Esophagus muscularis mucosa (tissue), 4 donors: ENCODE results near the gene TESK2.

ENCODE experiments used
- EP300 ChIP-seq: sonication (generic); formaldehyde crosslinking; IDR thresholded peaks from one replicate; pipeline ENCODE4 v1.6.1; 2017; ENCODE audit warnings: antibody characterized with exemption
- POLR2A ChIP-seq: fragments of 450-650 bp; IDR thresholded peaks from one replicate; pipeline ENCODE4 v1.6.1; 2017; ENCODE audit warnings: antibody characterized with exemption, moderate library complexity, mild to moderate bottlenecking, low read depth
- POLR2AphosphoS5 ChIP-seq, 2 donors: sonication (generic); formaldehyde crosslinking; IDR thresholded peaks; one replicate each; pipeline ENCODE4 v1.6.1; 2017; ENCODE audit warnings: antibody characterized with exemption in 2 of 2
- TF ChIP-seq, protein P1 (sequence below), 3 experiments: fragments of 200-600 bp in 2 of 3; fragments of 450-650 bp in 1 of 3; sonication (generic) in 2 of 3; IDR thresholded peaks; one replicate each; pipeline ENCODE4 v1.5.1; 2017 to 2019; ENCODE audit warnings: antibody characterized with exemption in 3 of 3, mild to moderate bottlenecking in 2 of 3, moderate library complexity in 1 of 3

- TF ChIP-seq POLR2A = no peak
- no peak for TF ChIP-seq EP300
- TF ChIP-seq, protein P1, sequence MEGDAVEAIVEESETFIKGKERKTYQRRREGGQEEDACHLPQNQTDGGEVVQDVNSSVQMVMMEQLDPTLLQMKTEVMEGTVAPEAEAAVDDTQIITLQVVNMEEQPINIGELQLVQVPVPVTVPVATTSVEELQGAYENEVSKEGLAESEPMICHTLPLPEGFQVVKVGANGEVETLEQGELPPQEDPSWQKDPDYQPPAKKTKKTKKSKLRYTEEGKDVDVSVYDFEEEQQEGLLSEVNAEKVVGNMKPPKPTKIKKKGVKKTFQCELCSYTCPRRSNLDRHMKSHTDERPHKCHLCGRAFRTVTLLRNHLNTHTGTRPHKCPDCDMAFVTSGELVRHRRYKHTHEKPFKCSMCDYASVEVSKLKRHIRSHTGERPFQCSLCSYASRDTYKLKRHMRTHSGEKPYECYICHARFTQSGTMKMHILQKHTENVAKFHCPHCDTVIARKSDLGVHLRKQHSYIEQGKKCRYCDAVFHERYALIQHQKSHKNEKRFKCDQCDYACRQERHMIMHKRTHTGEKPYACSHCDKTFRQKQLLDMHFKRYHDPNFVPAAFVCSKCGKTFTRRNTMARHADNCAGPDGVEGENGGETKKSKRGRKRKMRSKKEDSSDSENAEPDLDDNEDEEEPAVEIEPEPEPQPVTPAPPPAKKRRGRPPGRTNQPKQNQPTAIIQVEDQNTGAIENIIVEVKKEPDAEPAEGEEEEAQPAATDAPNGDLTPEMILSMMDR (IDR thresholded peaks at IDR 0.05) = no peak
- no peak for TF ChIP-seq POLR2AphosphoS5 (IDR thresholded peaks at IDR 0.05)
Observed at GRCh38 chr1:45452503-45452902, 38.5 kb downstream of the TESK2 start.
